Fibroblast of villous mesenchyme (primary cell): Measurements from ENCODE around the gene SLC35A2. TPM values are rescaled to one million over a fixed set of nuclear protein-coding genes. Genes with fewer than 3 reads are reported as not detected.

ENCODE experiments used
- DNase-seq: peaks from one replicate; pipeline ENCODE4 v3.0.0-alpha.2; 2010; ENCODE audit warnings: low read depth
- H3K4me3 ChIP-seq: 2 replicates; pipeline ENCODE4 v1.5.1; 2011; ENCODE audit warnings: low read depth, mild to moderate bottlenecking, low read length
- total RNA-seq: library from RNA; depleted of rRNA; stranded (reverse); fragments of >200 nt; gene quantifications from 2 replicates; pipeline ENCODE4 v1.2.3, GENCODE V29; 2012
- TF ChIP-seq, protein P1 (sequence below): IDR thresholded peaks from 2 replicates; pipeline ENCODE4 v1.5.1; 2012; ENCODE audit warnings: low read depth, mild to moderate bottlenecking, low read length; ENCODE audit not compliant: insufficient read depth

Gene SLC35A2
- total RNA-seq, 1 donor, result 25.5 TPM

DNA sequence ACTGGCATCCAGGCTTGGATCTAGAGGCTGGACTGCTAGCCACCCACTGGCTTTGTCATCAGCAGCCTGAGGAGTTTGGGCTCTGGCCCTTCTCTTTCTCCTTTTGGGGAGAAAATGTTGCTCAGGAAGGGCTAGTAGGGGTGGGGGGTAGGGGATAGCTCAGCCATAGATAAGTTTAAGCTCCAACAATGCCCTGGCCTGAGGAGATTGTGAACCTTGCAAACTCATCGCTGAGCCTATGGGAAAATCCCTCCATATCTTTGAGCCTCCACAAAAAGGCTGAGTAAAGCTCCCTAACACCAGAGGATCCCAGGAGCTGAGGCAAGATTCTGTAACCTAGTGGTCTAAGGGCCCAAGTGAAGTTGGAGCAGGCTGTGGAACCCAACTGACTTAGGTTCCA, 37.1 kb upstream of the SLC35A2 start:
- TF ChIP-seq, protein P1, sequence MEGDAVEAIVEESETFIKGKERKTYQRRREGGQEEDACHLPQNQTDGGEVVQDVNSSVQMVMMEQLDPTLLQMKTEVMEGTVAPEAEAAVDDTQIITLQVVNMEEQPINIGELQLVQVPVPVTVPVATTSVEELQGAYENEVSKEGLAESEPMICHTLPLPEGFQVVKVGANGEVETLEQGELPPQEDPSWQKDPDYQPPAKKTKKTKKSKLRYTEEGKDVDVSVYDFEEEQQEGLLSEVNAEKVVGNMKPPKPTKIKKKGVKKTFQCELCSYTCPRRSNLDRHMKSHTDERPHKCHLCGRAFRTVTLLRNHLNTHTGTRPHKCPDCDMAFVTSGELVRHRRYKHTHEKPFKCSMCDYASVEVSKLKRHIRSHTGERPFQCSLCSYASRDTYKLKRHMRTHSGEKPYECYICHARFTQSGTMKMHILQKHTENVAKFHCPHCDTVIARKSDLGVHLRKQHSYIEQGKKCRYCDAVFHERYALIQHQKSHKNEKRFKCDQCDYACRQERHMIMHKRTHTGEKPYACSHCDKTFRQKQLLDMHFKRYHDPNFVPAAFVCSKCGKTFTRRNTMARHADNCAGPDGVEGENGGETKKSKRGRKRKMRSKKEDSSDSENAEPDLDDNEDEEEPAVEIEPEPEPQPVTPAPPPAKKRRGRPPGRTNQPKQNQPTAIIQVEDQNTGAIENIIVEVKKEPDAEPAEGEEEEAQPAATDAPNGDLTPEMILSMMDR, result no peak
- DNase-seq, result no peak
- no peak overlapping the region for H3K4me3 ChIP-seq

DNA sequence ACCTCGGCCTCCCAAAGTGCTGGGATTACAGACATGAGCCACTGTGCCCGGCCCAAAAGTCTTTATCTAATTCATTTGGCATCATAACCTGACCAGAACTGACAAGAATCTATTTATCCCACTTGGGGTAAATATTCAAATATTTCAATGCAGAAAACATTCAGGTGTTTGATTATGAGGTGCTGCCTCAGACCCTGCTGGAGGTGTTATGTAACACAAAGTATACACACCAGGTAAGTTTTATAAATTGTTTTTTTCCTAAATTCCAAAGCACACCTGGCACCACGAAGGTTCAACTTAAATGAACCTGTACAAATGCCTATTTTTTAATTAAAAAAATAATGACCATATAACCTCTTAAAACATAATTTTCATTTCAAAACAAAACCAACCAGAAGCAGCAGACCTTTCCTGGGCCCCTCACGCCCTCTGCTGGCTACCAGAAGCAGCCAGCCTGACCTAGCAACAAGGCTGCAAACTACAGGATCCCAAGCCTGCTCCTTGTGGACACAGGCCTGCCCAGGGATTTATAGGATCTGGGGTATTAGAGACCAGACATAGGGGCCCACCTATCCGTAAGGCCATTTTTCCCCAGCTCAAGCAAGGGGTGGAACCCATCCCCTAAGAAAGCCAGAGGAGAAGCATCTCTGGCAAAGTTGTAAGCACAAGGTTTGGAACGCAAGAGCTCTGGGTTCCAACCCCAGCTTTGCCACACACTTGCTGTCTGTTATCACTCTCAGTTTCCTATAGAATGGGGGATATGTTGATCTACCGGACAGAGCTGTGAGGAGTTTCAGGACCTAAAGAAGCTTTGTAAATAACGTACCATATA, 34.3 kb upstream of the SLC35A2 start:
- TF ChIP-seq, protein P1, result peak; percentile 71
- DNase-seq, result peak; percentile 57
- no peak overlapping the region for H3K4me3 ChIP-seq

DNA sequence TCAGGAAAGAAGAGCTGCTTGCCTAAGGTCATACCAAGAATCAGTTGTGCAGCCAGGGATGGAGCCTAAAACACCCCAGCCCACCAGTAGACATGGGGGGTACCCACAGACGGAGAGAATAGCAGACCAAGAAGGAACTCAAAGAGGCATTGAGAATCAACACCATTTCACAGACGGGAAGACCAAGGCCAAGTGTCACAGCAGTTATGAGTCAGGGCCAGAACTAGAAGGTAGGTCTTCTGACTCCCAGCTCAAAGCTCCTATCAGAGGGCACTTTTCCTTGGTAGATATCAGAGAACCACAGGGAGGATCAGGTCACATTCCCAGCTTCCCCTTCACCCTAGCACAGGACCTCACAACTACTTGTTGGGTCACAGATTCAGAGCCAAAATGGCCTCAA, 31.4 kb upstream of the SLC35A2 start:
- DNase-seq, result no peak
- no peak overlapping the region for H3K4me3 ChIP-seq
- TF ChIP-seq, protein P1, result no peak

DNA sequence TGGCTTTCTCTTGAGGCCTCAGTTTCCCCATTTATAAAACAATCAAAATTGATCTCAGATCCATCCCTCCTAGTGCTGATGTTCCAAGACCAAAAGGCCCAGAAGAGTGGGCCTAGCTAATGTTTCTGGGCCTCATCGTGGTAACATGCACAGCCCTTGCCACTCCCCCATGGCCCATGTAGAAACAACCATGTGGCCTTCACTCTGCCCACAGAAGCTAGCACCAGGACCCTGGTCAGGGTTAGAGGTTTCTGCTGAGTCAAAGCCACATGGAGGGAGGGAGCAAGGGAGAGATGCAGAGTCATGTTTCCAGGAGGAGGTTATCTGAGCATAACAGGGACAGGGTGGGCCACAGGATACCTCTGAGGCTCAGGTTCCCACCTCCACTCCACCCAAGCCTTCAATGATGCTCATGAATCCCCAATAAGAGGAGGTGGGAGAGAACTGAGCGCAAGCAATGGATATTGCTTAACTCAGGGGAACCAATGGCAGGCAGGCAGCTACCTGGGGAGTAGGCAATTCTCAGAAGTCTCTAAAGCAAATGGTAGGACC, 29.0 kb upstream of the SLC35A2 start:
- DNase-seq, result no peak
- no peak overlapping the region for H3K4me3 ChIP-seq
- TF ChIP-seq, protein P1, result no peak

DNA sequence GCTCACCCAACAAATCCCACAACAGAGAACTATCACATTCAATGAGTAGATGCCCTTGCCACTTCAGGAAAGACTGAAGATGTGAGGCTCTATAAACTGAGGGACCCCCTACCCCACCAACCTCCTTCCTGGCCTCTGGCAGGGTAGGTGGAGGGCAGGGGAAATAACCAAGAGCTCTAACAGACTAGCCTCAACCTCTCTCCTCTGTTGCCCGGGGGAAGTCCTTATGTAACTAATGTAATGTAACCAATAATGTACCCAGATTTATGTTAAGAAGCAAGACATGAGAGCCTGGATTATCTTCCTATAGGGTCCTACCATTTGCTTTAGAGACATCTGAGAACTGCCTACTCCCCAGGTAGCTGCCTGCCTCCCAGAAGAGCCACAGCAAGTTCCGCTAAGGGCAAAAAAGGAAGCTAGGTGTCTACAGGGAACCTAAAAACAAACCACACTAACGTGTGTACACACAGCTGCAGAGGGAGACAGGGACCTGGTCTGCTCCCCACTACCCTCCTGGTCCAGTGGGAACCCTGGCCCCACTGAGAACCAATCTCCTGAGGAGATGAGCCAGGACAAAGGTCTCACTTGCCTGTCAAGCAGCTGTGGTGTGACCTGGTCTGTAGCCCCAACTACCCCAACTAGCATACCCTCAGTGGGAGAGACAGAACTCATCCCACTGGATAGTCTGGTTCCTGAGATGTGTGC, 28.2 kb upstream of the SLC35A2 start:
- H3K4me3 ChIP-seq, result no peak overlapping the region
- TF ChIP-seq, protein P1, result no peak
- no peak for DNase-seq

DNA sequence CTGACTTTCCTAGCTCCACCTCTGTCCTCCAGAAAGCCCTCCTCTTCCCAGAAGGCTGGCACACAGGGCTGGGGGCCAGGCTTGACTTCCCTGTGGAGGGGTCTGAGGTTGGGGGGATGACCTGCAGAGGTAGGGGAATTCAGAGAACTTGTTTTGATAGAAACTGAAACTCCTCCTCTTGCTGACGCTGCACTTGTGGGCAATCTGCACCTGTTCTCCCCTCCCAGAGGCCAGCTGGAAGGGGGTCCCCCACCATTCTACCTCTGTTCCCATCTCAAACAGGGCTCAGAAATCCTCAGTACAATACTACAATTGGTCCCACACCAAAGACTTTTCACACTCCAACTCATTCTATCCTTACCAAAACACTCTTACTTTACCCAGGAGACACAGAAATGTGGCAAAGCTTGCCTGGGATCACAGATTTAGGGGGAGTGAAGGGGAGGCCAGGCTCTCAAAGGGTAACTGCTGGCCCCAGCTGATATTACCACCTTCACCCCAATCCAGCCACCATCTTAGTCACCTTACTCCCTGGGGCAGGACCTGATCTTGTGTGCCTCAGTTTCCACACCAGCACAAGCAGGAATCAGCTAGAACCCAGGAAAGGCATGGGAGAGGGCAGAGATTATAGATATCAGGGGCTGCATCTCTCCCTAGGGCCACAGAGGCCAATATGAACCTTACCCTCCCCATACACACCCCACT, 27.4 kb upstream of the SLC35A2 start:
- H3K4me3 ChIP-seq, result no peak overlapping the region
- TF ChIP-seq, protein P1, result no peak
- no peak for DNase-seq
